Measurements from ENCODE around the gene TNP2.

Gene TNP2

DNA sequence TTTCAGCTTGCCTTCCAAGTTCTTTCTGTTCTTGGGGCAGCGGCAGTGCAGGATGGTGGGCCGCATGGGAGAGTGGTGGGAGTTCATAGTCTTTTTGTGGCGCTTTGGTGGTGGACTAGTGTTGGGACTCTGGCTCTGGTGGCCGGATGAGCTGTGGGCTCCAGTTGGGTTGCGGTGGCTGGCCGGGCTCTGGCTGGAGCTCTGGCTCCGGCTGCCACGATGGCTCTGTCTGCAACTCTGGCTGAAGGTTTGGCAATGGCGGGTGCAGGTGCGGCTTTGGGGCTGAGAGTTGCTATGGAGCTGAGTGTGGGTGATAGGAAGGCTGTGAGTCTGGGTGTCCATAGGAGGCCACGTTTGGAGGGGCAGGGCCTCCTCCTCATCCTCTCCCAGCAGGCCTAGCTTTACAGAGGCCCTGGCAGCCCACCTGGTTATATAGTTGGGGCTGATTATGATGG is at the start of gene TNP2:
Gene TNP2 (minus strand): TSS at position 405 of the 455 bp plus-strand sequence. CDS start 63 bp downstream, at position 342.
- DNase-seq: no peak

DNA sequence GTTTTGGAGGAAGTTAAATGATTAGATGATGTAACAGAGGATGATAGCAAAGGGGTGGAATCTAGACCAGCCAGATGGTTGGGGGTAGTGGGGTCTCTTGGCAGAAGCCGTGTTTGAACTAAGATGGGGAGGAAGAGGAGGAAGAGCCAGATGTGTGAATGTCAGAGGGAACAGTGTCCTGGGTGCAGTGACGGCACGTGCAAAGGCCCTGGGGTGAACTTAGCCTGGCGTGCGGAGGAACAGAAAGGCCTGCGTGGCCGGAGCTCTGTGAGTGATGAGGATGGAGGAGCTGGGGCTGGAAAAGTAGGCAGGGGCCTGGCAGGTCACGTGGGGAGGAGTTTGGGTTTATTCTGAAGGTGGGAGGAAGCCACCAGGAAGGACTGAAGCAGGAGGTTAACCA is 49.7 kb upstream of the TNP2 start:
- no peak for DNase-seq

DNA sequence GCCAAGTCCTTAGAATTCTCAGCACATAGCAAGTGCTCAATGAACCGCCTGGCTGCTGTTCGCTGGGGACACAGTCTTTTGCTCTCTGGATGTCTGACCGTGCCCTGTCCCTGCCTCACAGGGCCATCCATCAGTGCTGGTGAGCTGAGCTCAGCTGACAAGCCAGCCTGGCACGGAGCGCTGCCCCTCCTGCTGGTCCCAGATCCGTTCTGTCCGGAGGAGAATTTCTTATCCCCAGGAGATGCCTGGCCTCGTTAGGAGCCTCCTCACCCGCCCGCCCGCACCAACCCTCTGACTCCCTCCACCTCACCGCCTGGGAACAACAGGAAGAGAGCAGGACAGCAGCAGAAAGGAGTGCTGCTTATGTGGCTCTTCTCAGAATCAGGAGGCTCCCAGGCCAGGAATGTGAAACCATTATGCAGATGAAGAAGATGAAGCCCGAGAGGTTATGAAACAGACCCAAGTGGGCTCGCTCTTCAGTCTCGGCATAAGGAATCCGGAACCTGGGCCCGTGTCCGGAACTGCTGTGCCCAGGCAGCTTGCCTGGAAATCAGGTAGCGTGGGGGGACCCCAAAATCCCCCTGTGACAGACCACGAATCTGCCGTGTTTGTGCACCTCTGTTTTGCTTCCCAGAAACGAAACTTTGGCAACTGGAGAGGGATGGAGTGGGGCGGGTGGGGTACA is 47.3 kb upstream of the TNP2 start:
- no peak for DNase-seq

DNA sequence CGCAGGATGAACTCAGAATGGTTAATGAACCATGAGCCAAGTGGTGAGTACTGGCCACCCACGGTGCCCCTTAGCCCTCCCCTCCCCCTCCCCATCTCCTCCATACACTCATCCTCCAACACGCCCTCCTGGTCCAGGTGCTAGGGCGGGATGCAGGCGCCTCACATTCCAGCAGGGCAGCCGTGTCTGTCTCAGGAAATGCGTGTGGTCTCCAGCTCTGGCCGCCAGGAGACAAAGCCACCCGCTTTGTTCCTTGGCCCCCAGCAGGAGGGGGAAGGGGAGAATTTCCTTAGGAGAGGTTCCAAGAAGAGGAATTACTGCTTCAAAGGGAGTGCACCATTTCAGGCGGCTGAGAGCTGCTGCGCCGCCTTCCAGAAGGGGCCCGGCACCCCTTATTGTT is 46.4 kb upstream of the TNP2 start:
- DNase-seq: no peak

DNA sequence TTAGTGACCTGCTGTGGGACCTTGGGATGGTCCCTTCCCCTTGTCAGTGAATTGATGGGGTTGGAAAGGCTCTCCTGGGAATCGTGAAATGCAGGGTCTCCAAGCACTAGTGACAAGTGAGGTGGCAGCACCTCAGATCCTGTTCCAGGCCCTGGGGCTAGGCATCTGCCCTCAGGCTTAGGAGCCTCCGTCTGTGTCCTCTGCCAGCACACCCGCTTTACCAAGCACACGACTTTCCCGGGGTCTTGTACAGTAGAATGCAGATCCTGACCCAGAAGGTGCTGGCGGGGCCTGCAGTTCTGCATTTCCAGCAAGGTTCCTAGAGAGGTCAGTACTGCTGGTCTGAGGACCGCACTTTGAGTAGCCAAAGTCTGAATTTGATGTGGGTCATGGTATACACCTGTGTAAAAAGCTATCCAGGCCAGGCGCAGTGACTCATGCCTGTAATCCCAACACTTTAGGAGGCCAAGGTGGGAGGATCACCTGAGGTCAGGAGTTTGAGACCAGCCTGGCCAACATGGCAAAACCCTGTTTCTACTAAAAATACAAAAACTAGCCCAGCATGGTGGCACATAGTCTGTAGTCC is 45.3 kb upstream of the TNP2 start:
- no peak for DNase-seq

DNA sequence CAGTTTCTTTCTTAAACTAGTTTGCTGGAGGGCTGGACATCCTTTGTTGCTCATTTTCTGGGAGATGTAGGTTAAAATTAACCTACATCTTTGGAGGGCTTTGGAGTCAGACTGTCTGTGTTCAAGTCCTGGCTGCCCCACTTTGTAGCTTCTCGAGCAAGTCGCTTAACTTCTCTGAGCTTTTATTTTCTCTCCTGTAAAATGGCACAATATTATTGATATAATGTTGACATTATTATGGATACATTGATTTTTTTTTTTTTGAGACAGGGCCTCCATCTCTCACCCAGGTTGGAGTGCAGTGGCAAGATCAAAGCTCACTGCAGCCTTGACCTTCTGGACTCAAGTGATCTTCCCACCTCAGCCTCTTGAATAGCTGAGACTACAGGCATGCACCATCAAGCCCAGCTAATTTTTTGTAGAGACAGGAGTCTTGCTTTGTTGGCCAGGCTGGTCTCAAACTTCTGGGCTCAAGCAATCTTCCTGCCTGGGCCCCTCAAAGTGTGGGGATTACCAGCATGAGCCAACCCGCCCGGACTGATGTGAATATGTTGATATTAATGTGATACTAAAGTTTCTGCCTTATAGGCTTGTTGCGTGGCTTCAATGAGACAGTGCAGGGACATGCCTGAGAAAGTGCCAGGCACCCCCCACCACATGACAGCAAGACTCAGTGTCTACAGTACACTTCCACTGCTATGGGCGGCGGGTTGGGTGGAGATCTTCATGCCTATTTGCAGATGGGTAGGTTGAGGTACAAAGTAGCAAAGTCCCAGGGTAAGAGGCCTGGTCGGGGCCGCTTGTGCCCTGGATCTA is 44.6 kb upstream of the TNP2 start:
- no peak for DNase-seq

DNA sequence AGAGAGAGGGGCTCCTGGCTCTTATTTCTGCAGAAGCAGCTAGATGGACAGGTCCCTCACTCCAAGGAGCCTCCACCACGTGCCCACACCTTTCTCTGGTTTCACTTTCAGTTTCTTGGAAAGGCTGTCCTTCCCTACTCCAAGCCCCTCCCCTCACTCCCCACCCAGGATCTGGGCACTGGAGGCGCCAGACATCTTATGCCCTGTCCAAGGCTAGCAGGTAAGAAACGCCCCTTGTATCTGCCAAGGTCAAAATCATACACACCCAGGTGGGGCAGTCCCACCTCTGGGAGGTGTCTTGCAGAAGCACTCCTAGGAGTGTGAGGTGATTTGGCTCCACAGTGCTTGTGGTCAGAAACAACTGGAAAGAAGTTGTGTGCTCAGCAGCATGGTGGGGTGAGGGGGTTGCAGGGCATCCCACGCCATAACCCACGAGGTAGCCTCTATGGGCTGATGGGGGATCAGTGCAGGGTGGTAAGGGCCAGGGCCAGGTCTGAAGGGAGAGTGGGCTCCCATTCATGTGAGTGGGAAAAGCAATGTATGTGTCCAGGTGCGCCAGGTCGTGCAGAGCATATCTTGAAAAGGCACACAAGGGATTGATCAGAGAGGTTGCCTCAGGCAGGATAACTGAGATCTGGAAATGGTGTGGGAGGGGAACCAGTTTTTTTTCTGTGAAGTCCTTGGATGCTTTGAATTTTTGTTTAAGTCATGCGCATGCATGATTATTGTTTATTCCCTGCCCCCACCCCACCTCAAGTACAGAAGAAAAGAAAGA is 43.8 kb upstream of the TNP2 start:
- DNase-seq: no peak

DNA sequence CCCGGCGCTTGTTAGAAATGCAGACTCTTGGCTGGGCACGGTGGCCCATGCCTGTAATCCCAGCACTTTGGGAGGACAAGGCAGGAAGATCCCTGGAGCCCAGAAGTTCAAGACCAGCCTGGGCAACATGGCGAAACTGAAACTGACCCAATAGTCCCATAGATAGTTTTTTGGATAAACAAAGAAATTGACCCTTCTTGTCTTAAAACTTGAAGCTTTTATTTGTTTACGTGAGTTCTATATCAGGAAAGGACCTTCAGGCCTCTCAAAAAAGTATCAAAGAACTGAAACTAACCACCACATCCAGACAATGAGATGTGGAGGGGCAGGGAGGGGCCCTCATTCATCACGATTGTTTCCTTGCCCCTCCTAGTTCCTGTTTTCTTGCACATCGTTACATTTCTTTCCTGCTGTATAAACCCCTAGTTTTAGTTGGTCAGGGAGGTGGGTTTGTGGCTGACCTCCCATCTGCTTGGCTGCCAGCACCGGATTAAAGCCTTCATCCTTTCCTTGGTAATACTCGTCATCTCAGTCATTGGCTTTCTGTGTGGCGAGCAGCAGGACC is 42.0 kb upstream of the TNP2 start:
- DNase-seq: peak; percentile 65

DNA sequence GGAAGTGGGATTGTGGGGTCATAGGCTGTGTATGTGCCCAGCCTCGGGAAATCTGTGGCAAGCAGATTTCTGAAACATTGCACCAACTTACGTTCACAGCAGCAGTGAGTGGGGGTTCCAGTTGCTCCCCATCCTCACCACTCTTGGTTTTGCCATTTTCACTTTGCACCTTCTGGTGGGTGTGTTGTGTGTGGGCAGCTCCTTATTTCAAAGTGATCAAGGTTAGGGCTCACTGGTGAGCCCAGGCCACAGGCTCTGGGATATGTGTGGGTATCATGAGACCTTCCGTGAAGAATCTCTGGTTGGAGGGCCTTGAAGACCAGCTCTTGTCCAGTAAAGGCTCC is 41.5 kb upstream of the TNP2 start:
- no peak for DNase-seq

DNA sequence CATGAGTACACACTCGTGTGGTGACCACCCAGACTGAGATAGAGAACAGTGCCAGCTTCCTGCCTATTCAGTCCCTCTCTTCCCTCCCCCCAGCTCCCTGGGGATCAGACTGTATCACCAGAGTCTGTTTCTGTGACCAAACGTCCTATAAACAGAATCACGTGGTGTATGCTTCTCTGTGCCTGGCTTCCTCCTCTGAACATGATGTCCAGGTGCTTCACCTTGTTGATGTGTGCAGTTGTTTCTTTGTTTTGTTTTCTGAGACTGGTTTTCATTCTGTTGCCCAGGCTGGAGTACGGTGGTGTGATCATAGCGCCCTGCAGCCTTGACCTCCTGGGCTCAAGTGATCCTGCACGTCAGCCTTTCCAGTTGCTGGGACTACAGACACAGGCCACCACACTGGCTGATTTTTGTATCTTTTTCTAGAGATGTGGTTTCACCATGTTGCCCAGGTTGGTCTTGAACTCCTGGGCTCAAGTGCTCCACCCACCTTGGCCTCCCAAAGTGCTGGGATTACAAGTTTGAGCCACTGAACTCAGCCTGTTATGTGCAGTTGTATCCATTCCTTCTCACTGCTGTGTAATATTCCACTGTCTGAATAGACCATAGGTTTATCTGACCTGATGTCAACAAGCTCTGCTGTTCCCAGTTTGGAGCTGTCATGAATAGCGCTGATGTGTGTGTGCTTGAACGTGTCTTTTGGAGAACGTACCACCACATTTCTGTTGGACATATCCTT is 40.9 kb upstream of the TNP2 start:
- no peak for DNase-seq

DNA sequence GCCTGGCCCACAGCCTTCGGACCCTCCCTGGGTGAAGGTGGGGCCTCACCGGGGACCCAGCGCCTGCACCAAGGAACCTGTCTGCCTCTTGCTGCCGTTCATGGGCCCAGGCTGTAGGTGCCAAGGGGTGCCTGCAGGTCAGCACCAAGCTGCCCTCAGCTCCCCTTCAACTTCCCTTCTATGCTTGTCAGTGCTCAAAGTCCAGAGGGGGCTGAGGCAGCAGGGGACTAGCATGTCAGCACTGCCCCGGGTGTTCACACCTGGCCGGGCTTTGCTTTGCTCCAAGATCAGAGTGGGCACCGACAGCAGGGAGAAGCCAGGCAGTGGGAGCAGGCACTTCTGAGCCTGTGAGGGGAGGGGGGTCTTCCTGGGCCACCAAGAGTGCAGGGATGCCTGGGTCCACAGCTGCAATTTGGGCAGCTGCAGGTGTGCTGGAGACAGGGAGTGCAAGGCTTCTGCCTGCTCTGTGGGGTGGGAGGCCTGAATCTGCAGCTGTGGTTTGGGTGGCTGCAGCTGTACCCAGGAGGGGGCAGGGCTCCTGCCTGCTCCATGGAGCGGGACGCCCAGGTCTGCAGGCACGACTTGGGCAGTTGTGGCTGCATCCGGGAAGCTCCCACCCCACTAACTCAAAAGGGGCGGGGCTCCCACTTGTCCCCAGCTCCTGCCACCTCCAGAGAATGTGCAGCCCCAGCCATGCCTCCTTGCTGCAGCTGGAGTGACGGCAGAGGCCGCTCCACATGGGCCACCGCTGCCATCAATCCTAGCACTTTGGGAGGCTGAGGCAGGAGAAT is 39.6 kb upstream of the TNP2 start:
- no peak for DNase-seq

DNA sequence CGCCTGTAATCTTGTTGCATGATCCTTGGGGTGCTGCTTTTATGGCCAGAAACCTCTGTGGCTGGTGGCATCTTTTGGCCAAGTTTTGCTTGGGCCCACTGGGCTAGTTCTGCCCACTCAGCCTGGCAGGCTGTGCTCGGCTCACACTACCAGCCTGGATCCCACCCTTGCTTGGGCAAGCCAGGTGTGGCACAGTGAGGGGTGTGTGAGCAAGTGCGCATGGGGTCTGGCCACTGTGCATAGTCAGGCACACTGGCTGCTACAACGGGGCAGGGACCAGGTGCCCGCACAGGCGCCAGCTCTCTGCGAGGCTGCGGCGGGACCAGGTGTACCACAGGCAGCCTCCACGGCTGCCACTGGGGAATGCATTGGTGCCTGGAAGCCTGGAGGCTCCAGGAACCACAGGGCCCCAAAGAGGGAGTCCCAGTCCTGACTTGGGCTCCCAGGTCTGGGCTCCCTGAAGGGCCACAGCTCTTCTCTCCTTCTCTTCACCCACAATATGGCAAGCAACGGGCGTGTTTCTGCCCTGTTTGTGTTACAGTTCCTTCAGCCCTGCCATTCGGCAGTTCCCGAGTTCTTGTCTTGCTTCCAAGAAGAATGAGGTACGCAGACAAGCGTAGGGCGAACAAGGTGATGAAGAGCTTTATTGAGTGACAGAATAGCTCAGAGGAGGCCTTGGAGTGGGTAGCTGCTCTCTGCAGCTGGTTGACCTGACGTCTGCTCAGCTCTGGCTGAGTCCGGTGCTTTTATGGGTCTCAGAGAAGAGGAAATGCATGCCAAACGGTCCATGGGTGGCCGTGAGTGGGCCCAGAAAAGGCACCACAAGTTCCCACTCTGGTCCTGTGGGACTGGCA is 38.7 kb upstream of the TNP2 start:
- DNase-seq: no peak

DNA sequence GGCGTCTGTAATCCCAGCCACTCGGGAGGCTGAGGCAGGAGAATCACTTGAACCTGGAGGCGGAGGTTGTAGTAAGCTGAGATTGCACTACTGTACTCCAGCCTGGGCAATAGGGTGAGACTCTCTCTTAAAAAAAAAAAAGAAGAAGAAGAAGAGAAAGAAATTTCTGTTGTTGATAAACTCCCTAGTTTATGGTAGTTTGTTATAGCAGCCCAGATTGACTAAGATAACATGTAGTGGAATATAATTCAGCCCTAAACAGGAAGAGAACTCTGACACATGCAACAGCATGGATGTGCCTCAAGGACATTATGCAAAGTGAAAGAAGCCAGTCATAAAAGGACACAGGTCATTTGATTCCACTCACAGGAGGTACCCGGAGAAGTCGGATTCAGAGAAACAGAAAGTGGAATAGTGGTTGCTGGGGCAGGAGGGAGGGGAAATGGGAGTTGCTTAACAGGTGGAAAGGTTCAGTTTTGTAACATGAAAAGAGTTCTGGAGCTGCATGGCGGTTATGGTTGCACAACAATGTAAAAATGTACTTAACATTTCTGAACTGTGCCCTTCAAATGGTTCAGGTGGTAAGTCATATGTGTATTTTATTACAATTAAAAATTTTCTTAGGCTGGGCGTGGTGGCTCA is 38.0 kb upstream of the TNP2 start:
- no peak for DNase-seq

DNA sequence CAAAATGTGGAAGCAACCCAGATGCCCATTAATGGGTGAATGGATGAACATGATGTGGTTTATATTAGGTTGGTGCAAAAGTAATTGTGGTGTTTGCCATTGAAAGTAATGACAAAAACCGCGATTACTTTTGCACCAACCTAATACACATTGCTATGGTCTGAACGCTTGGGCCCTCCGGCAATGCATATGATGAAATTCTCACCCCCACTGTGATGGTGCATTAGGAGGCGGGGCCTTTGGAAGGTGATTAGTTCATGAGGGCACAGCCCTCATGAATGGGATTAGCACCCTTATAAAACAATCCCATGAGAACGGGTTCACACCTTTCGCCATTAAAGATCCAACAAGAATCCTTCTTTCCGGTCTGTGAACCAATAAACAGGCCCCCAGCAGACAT is 37.3 kb upstream of the TNP2 start:
- no peak for DNase-seq

DNA sequence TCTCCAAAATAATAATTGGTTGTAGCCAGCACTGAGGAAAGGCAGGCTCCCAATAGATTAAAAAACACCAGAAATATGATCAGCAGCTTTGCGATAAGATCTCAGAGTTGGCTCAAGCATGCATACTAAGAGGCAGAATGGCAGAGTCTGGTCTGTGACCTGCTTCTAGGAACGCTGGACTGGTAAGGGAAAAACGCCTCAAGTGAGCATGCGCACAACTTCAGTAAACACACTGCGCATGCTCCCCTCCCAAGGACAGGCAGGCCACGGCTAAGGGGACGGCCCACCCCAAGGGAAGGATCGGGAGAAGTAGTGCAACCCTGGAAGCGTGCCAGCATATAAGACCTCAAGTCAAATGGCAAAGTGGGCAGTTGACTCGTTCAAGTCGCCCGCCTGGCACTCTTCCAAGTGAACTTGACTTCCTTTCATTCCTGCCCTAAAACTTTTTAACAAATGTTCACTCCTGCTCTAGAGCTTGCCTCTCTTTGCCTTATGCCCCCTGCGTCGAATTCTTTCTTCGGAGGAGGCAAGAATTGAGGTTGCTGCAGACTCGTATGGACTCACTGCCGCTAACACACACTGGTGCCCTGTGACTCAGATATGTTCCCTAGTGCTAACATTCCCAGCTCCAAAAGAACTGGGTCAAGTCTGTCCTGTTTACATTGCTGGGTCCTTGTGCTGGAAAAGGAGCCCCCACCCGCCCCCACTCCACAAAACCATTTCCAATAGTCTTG is 34.4 kb upstream of the TNP2 start:
- DNase-seq: no peak

DNA sequence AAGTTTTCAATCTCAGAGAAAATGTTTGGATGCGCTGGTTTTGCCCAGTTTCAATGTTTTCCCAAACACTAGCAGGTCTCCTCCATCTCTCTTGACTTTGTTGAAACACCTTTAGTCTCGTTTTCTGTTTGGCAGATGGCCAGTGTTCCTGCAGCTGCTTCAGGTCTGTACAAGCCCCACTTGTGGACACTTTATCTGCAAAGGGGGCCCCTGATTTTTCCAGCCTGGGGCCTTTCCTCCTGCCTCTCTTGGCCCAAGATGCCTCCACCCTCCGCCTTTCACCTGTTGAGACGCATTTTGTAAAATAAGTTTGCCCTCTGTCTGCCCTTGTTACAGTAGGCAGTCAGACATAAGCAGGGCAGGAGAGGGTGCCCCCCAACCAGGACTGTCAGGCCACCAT is 33.9 kb upstream of the TNP2 start:
- no peak for DNase-seq

DNA sequence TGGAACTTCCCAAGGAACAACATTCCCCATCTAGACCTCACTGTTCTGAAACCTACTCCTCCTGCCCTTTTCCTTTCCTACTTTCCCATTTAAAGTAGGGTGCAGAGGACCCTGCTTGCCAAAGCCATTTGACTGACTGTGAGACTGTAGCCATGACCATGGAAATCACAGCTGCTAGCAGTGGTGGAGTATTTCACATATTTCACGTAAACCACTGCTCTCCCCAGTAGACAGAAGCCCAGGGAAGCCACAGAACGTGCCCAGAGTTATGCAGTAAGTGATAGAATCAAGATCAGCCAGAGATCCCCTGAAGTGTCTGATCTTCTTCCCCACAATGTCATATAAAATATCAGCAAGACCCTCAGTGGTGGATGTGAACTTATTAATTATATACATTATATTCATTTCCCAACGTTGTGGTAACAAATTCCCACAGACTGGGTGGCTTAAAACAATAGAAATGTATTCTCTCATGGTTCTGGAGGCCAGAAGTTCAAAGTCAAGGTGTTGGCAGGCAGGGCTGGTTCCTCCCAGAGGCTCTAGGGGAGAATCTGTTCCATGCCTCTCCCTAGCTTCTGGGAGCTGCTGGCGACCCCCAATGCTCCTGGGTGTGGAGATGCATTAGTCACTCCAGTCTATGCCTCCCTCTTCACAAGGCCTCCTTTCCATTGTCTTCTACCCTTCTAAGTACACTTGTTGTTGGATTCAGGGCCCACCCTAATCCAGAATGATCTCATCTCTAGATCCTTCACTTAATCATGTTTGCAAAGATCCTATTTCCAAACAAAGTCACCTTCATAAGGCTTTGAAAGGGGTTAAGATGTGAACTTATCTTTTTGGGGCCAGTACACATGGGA is 32.7 kb upstream of the TNP2 start:
- DNase-seq: no peak

DNA sequence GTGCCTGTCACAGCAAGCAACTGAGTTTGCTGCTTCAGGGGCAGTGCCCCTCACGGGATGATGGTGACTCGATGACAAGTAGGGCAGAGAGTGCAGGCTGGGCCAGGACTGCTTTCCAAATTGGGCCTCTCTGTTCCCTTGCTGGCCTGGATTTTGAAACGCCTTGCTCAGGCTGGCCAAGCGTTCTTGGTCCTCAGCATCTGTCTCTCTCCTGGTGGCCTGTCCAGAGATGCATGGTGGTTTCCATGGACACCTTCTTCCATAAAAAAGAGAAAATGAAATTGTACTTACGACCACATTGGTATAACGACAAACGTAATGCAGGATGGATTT is 31.4 kb upstream of the TNP2 start:
- DNase-seq: no peak

Data from GDM1 (cell line).